Measurements from ENCODE around the gene CSTPP1.

GRCh38 chr11:46905806-46906205 lies 30.8 kb upstream of the CSTPP1 start:
- TF ChIP-seq CTCF (conservative IDR thresholded peaks at IDR 0.05) (no peak), EZH2 (IDR thresholded peaks at IDR 0.05; ENCODE audit: low read depth) (no peak)
